Uterus (tissue), 2 donors: Measurements from ENCODE around the gene SAMD4A.

Experiments used
- POLR2A ChIP-seq, 2 donors: fragments of 450-650 bp; IDR thresholded peaks; one replicate each; pipeline ENCODE4 v1.6.1; 2016; ENCODE audit warnings: antibody characterized with exemption in 2 of 2, mild to moderate bottlenecking in 1 of 2, moderate library complexity in 1 of 2
- TF ChIP-seq, protein P1 (sequence below), 4 experiments: fragments of 200-600 bp in 2 of 4; fragments of 450-650 bp in 2 of 4; sonication (generic) in 2 of 4; IDR thresholded peaks; one replicate each; pipeline ENCODE4 v1.5.1; 2016 to 2019; ENCODE audit warnings: antibody characterized with exemption in 4 of 4, mild to moderate bottlenecking in 2 of 4, moderate library complexity in 1 of 4

- TF ChIP-seq, protein P1, sequence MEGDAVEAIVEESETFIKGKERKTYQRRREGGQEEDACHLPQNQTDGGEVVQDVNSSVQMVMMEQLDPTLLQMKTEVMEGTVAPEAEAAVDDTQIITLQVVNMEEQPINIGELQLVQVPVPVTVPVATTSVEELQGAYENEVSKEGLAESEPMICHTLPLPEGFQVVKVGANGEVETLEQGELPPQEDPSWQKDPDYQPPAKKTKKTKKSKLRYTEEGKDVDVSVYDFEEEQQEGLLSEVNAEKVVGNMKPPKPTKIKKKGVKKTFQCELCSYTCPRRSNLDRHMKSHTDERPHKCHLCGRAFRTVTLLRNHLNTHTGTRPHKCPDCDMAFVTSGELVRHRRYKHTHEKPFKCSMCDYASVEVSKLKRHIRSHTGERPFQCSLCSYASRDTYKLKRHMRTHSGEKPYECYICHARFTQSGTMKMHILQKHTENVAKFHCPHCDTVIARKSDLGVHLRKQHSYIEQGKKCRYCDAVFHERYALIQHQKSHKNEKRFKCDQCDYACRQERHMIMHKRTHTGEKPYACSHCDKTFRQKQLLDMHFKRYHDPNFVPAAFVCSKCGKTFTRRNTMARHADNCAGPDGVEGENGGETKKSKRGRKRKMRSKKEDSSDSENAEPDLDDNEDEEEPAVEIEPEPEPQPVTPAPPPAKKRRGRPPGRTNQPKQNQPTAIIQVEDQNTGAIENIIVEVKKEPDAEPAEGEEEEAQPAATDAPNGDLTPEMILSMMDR (IDR thresholded peaks at IDR 0.05) = no peak
- no peak for TF ChIP-seq POLR2A (IDR thresholded peaks at IDR 0.05)
These were observed 124.0 kb downstream of the SAMD4A start for GRCh38 chr14:54690887-54691286.
